Mucosa of stomach (tissue), 1 donor: ENCODE results near the gene CAMK1G.

ENCODE experiments used
- H3K27me3 ChIP-seq: one replicate; pipeline ENCODE4 v1.7.0; 2013; ENCODE audit warnings: mild to moderate bottlenecking, low read length; ENCODE audit not compliant: control insufficient read depth, insufficient read depth
- H3K36me3 ChIP-seq: one replicate; pipeline ENCODE4 v1.7.0; 2013; ENCODE audit warnings: low read length; ENCODE audit not compliant: control insufficient read depth, insufficient read depth
- H3K4me1 ChIP-seq: one replicate; pipeline ENCODE4 v1.7.0; 2013; ENCODE audit warnings: mild to moderate bottlenecking, low read length; ENCODE audit not compliant: control insufficient read depth, insufficient read depth
- H3K4me3 ChIP-seq: one replicate; pipeline ENCODE4 v1.7.0; 2013; ENCODE audit warnings: low read length
- H3K9ac ChIP-seq: one replicate; pipeline ENCODE4 v1.7.0; 2013; ENCODE audit warnings: mild to moderate bottlenecking, low read length, moderate library complexity
- H3K9me3 ChIP-seq: one replicate; pipeline ENCODE4 v1.7.0; 2013; ENCODE audit warnings: mild to moderate bottlenecking, low read length, moderate library complexity; ENCODE audit not compliant: control insufficient read depth
- donor health status: Pancreatic carcinoma.

The CAMK1G gene

DNA sequence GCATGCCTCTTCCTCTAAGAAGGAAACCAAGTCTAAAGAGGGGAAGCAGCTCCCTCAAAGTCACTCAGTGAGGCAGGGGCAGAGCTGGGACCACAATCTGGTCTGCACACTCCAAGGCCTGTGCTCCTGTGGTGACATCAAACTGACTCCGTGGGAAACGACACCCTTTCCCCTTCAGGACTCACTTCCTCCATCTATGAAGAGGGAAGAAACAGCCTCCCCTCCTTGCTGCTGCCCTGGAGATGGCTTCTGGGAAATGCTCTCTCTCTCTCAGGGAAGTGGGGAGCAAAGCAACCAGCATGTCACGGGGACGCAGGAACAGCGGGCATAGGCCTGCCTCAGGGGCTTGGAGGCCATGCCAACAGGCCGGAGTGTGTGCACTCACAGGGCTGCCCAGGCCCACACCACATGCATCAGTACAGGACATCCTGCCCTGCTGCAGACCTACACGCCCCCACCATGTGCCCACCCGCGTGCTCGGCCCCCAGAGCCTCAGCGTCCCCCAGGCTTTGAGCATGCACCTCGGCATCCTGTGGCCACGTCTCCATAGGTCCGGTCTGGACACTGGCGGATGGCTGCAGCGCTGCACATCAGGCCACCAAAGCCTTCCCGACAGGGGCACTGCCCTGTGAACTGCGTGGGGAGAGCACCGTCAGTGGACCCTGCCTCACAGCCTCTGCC is 43.0 kb downstream of the CAMK1G start:
- no peaks in the 10 kb centered on the region for H3K27me3 ChIP-seq
- H3K4me3 ChIP-seq: no peak overlapping the region
- peaks cover 11% of the 10 kb centered on the region for H3K36me3 ChIP-seq
- no peak overlapping the region for H3K9ac ChIP-seq
- no peaks in the 10 kb centered on the region for H3K9me3 ChIP-seq
- no peaks in the 10 kb centered on the region for H3K4me1 ChIP-seq

GRCh38 chr1:209627027-209627731 is 43.7 kb downstream of the CAMK1G start:
- H3K9ac ChIP-seq: no peak overlapping the region
- H3K9me3 ChIP-seq: no peaks in the 10 kb centered on the region
- no peaks in the 10 kb centered on the region for H3K27me3 ChIP-seq
- H3K4me1 ChIP-seq: no peaks in the 10 kb centered on the region
- H3K4me3 ChIP-seq: no peak overlapping the region
- H3K36me3 ChIP-seq: peaks cover 11% of the 10 kb centered on the region

DNA sequence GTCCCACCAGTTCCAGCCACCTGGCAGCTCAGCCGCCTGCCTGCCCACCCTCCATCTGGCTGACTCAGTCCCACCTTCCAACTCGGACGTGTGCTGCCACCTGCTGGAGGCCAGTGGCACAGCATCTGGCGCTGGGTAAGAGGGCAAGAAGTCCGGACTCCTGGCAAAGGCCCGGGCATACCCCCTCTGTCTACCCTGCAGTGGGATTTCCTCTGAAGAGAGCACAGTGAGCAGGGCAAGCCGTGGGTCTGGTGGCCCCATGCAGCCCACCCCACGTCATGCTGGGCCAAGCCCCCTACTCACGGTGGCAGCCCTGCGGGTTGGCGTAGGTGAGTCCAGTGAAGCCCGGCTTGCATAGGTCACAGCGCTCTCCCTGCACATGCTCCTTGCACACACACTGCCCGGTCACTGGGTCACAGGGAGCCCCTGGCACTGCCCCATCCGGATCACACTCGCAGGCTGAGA is 44.2 kb downstream of the CAMK1G start:
- Histone ChIP-seq H3K4me1 (no peaks in the 10 kb centered on the region), H3K27me3 (no peaks in the 10 kb centered on the region), H3K36me3 (peaks cover 11% of the 10 kb centered on the region), H3K9ac (no peak overlapping the region), H3K9me3 (no peaks in the 10 kb centered on the region), H3K4me3 (no peak overlapping the region)

- no peaks in the 10 kb centered on the region for H3K27me3 ChIP-seq
- no peak overlapping the region for H3K9ac ChIP-seq
- H3K4me3 ChIP-seq: no peak overlapping the region
- peaks cover 11% of the 10 kb centered on the region for H3K36me3 ChIP-seq
- no peaks in the 10 kb centered on the region for H3K9me3 ChIP-seq
- H3K4me1 ChIP-seq: no peaks in the 10 kb centered on the region
Observed at GRCh38 chr1:209628618-209629299, 45.2 kb downstream of the CAMK1G start.

DNA sequence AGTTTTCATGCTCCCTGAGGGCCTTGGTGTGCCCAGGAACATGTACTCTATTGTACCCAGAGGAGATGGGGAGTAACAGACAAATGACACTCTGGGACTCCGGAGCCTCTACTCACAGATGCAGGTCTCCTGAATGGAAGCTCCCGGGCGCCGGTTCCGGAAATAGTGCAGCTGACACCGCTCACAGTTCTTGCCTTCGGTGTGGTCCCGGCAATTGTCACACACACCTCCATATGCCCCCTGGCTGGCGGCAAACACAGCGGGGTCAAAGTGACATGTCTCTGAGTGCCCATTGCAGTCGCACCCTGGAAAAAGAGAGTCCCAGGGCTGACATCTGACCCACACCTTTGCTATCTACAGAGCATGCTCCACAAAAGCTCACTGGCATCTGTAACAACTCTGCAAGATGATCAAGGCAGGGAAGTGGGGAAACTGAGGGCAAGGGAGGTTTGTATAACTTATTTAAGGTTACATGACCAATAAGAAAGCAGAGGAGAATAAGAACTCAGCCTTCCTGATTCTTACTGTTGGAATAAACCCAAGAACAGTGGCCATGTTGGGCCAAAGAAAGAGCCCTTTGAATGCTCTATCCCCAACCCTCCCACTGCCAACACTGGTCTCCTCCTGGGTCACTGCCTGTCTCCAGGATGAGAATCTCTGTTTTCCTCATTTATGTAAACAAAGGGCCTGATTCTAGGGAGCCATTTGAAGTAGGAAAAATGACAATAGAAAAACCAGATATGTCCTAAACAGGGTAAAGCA is 46.3 kb downstream of the CAMK1G start:
- H3K9ac ChIP-seq: no peak overlapping the region
- no peaks in the 10 kb centered on the region for H3K4me1 ChIP-seq

DNA sequence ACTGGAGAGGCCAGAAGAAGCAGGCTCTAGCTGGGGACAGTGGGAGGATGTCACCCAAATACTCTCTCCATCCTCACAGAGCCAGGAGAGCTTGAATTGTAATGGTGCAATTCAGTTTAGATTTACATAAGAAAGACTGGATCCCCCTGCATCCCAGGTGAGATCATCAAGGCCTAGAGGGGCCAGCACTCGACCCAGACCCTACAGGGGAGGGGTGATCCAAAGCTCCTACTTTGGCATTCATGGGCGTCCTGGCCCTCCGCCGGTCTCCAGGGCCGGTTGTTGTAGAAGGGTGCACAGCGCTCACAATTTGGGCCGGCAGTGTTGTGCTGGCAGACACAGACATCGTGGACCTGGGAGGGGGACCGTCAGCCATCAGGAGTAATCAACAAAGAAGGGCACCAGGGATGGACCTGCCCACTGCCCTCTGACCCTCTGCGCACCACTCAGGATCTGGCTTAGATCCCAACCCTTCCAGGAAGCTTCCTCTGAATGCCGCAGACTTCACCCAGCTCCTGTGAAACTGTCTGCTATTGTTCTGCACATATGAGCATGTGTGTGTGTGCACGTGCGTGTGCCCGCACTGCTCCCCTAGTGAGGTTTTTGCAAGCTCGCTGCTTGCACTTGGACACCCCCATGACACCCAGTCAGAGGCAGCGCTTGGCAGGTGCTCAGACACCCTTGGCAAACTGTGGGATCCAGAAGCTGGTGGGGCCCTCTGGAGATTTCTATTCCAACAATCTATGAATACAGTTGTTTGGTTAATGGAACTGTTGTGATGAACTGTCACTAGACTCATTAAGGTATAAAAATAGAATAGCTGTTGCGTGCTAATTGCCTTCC is 47.1 kb downstream of the CAMK1G start:
- no peak overlapping the region for H3K9ac ChIP-seq
- no peaks in the 10 kb centered on the region for H3K27me3 ChIP-seq
- H3K36me3 ChIP-seq: peaks cover 11% of the 10 kb centered on the region
- no peak overlapping the region for H3K4me3 ChIP-seq
- H3K4me1 ChIP-seq: no peaks in the 10 kb centered on the region
- H3K9me3 ChIP-seq: no peaks in the 10 kb centered on the region

More for the DNA sequence above, 46.3 kb downstream of the CAMK1G start:
- Histone ChIP-seq H3K4me3 (no peak overlapping the region), H3K27me3 (no peaks in the 10 kb centered on the region), H3K36me3 (peaks cover 11% of the 10 kb centered on the region), H3K9me3 (no peaks in the 10 kb centered on the region)

- H3K9me3 ChIP-seq: no peaks in the 10 kb centered on the region
- H3K27me3 ChIP-seq: no peaks in the 10 kb centered on the region
- no peak overlapping the region for H3K9ac ChIP-seq
- no peak overlapping the region for H3K4me3 ChIP-seq
- no peaks in the 10 kb centered on the region for H3K36me3 ChIP-seq
- H3K4me1 ChIP-seq: no peaks in the 10 kb centered on the region
Observed at GRCh38 chr1:209633335-209633997, 50.0 kb downstream of the CAMK1G start.

DNA sequence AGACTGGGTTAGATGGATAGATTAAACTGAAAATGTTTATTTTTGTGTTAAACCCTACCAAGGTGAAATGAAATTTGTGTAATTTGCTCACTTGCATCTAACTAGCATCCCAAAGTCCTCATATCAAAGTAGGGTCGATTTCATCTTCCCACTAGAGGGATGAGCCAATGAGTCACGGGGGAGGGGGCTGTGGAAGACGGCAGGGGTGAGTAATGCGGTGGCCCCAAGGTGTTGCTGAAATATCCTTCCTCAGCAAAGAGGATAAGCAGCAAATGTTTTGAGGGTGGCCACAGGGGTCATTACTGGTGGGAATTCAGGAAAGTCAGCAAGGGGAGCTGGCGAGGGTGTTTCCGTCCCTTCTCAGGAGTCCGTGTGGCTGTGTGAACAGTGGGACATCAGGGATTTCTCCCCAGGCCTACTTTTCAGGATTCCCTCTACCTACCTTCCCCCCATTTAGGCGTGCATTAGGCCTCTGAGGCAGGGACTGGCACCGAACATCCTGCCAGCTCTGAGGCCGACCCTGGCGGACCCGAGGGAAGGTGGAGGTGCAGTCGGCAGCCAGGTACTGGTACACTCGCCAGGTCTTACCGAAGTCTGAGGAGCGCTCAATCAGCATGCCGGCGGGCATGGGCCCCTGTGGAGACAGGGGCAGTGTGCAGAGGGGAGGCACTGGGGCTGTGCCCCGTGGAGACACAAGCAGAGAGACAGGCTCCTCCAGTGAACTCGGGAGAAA is 50.7 kb downstream of the CAMK1G start:
- no peaks in the 10 kb centered on the region for H3K4me1 ChIP-seq
- no peak overlapping the region for H3K4me3 ChIP-seq
- H3K9ac ChIP-seq: no peak overlapping the region
- no peaks in the 10 kb centered on the region for H3K27me3 ChIP-seq
- no peaks in the 10 kb centered on the region for H3K36me3 ChIP-seq
- no peaks in the 10 kb centered on the region for H3K9me3 ChIP-seq

- H3K4me3 ChIP-seq: no peak overlapping the region
- no peaks in the 10 kb centered on the region for H3K27me3 ChIP-seq
- no peaks in the 10 kb centered on the region for H3K4me1 ChIP-seq
- no peaks in the 10 kb centered on the region for H3K36me3 ChIP-seq
- H3K9me3 ChIP-seq: no peaks in the 10 kb centered on the region
- no peak overlapping the region for H3K9ac ChIP-seq
Observed at GRCh38 chr1:209635850-209636249, 52.3 kb downstream of the CAMK1G start.

DNA sequence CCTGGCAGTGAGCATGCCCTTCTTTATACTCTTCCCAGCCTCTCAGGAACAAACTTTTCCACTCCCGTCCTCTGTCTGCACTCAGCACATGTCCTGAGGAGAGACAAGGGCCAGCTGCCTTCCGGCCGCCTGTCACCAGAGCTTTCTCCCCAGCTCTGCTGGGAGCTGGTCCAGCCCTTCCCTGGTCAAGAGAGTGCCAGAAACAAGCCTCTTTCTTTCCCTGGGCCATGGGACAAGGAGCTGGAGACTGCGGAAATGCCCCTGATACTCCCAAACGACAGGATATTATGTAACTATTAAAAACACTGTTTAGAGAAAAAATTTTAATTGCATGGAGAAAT is 58.3 kb downstream of the CAMK1G start:
- Histone ChIP-seq H3K27me3 (no peaks in the 10 kb centered on the region), H3K36me3 (peaks cover 7% of the 10 kb centered on the region), H3K9me3 (no peaks in the 10 kb centered on the region), H3K4me3 (no peak overlapping the region), H3K9ac (no peak overlapping the region), H3K4me1 (peaks cover 31% of the 10 kb centered on the region)
